HG02763 (cell line): ENCODE measurements around the gene P2RX4.
"Not testable (repeated sequence)": the region's sequence is repeated elsewhere in the genome, so short reads cannot be mapped to it uniquely, and the experiment has no call there.

ENCODE experiments used
- ATAC-seq: cut with Tn5 transposase; IDR thresholded peaks from one replicate; pipeline ENCODE4 v1.9.1; 2021; ENCODE audit warnings: mild to moderate bottlenecking, moderate library complexity; ENCODE audit not compliant: unreplicated experiment

Gene P2RX4

GRCh38 chr12:121188227-121188626 is 21.7 kb upstream of the P2RX4 start:
- ATAC-seq, result no peak

- no peak for ATAC-seq
Observed at GRCh38 chr12:121189131-121189530, 20.8 kb upstream of the P2RX4 start.

- ATAC-seq, result no peak
Observed at GRCh38 chr12:121189619-121190155, 20.2 kb upstream of the P2RX4 start.

GRCh38 chr12:121190523-121191031 is 19.4 kb upstream of the P2RX4 start:
- ATAC-seq, result no peak

GRCh38 chr12:121191151-121191550 is 18.8 kb upstream of the P2RX4 start:
- no peak for ATAC-seq

- ATAC-seq, result no peak
Observed at GRCh38 chr12:121196902-121197301, 13.0 kb upstream of the P2RX4 start.

GRCh38 chr12:121198949-121199348 is 11.0 kb upstream of the P2RX4 start:
- ATAC-seq, result no peak

GRCh38 chr12:121201140-121201539 is 8.8 kb upstream of the P2RX4 start:
- not testable (repeated sequence) for ATAC-seq

GRCh38 chr12:121202407-121203355 is 7.2 kb upstream of the P2RX4 start:
- no peak for ATAC-seq

GRCh38 chr12:121203482-121203881 is 6.4 kb upstream of the P2RX4 start:
- no peak for ATAC-seq

GRCh38 chr12:121205491-121205890 is 4.4 kb upstream of the P2RX4 start:
- no peak for ATAC-seq

GRCh38 chr12:121208571-121208970 is 1.4 kb upstream of the P2RX4 start:
- ATAC-seq, result not testable (repeated sequence)

GRCh38 chr12:121209221-121209620 is 708 bp upstream of the P2RX4 start:
- ATAC-seq, result no peak

- ATAC-seq, result no peak
Observed at GRCh38 chr12:121212875-121213274, 2.9 kb downstream of the P2RX4 start.

GRCh38 chr12:121214166-121214777 is 4.3 kb downstream of the P2RX4 start:
- no peak for ATAC-seq

GRCh38 chr12:121214855-121215745 is 5.2 kb downstream of the P2RX4 start:
- no peak for ATAC-seq

- ATAC-seq, result no peak
Observed at GRCh38 chr12:121216102-121216501, 6.2 kb downstream of the P2RX4 start.

- ATAC-seq, result no peak
Observed at GRCh38 chr12:121217063-121217462, 7.1 kb downstream of the P2RX4 start.

- no peak for ATAC-seq
Observed at GRCh38 chr12:121217761-121218160, 7.8 kb downstream of the P2RX4 start.

GRCh38 chr12:121218588-121219352 is 8.8 kb downstream of the P2RX4 start:
- ATAC-seq, result no peak
